Panc1 (cell line): ENCODE measurements around the gene IFNAR1. TPM values are rescaled to one million over a fixed set of nuclear protein-coding genes. Genes with fewer than 3 reads are reported as not detected.
A peak's percentile ranks its signal among the peaks of the same experiment; 100 is the strongest.
"Not testable (repeated sequence)": the region's sequence is repeated elsewhere in the genome, so short reads cannot be mapped to it uniquely, and the experiment has no call there.

Experiments used
- ATAC-seq: fragments of 200-7000 bp; cut with Tn5 transposase; 2 replicates; pipeline ENCODE4 v1.9.1; 2020; ENCODE audit warnings: mild to moderate bottlenecking, moderate library complexity
- BruUV-seq: library from RNA; stranded (reverse); fragments of 400-500 nt; replicated peaks from 2 replicates; lab custom pipeline; 2021; lab: Mats Ljungman, UMichigan
- CTCF ChIA-PET: fragments of 300-600 bp; sonication (Branson Sonifier 250); formaldehyde crosslinking; loops from one replicate; lab custom pipeline; 2022; ENCODE audit warnings: antibody characterized with exemption; lab: Charles Lee
- POLR2A ChIA-PET: fragments of 300-600 bp; sonication (Branson Sonifier 250); formaldehyde crosslinking; loops from one replicate; lab custom pipeline; 2022; ENCODE audit warnings: antibody characterized with exemption; lab: Charles Lee
- DNase-seq: peaks from one replicate; pipeline ENCODE4 v3.0.0-alpha.2; 2010; ENCODE audit warnings: low read depth, low spot score
- H3K27ac ChIP-seq: 2 replicates; pipeline ENCODE4 v1.5.1; 2011; ENCODE audit warnings: mild to moderate bottlenecking, low read length, inconsistent platforms
- H3K27me3 ChIP-seq: fragments of 200-500 bp; sonication (Bioruptor generic); 2 replicates; pipeline ENCODE4 v1.6.0; 2014; ENCODE audit warnings: low read length, inconsistent platforms; ENCODE audit not compliant: control insufficient read depth, insufficient read depth
- H3K36me3 ChIP-seq: fragments of 200-500 bp; sonication (Bioruptor generic); 2 replicates; pipeline ENCODE4 v1.5.1; 2014; ENCODE audit warnings: inconsistent platforms, mild to moderate bottlenecking, low read length, moderate library complexity; ENCODE audit not compliant: control insufficient read depth, insufficient read depth
- H3K4me1 ChIP-seq: 2 replicates; pipeline ENCODE4 v1.5.1; 2011; ENCODE audit warnings: inconsistent platforms, mild to moderate bottlenecking, low read length, moderate library complexity; ENCODE audit not compliant: control insufficient read depth, insufficient read depth
- H3K4me3 ChIP-seq, 2 experiments: 2 replicates each; pipeline ENCODE4 v1.5.1; 2011 to 2012; ENCODE audit warnings: low read depth in 2 of 2, low read length in 2 of 2, mild to moderate bottlenecking in 2 of 2, inconsistent platforms in 1 of 2, moderate library complexity in 1 of 2
- H3K9me3 ChIP-seq: fragments of 200-500 bp; sonication (Bioruptor generic); 2 replicates; pipeline ENCODE4 v1.5.1; 2014; ENCODE audit warnings: low read depth, mild to moderate bottlenecking, inconsistent platforms, low read length, moderate library complexity; ENCODE audit not compliant: control insufficient read depth, insufficient read depth
- POLR2AphosphoS5 ChIP-seq: IDR thresholded peaks from 2 replicates; pipeline ENCODE4 v1.6.1; 2012; ENCODE audit warnings: mild to moderate bottlenecking, low read depth, low read length, moderate library complexity
- SIN3A ChIP-seq: IDR thresholded peaks from 2 replicates; pipeline ENCODE4 v1.6.1; 2012; ENCODE audit warnings: low read depth, mild to moderate bottlenecking, low read length, moderate library complexity, borderline replicate concordance; ENCODE audit not compliant: insufficient read depth
- TCF7L2 ChIP-seq: IDR thresholded peaks from 2 replicates; pipeline ENCODE4 v1.6.1; 2011; ENCODE audit warnings: mild to moderate bottlenecking, low read depth, low read length, inconsistent platforms
- in situ Hi-C: cut with HindIII; loops from 2 replicates; pipeline ENCODE4 v1.10.0; 2016; ENCODE audit warnings: low sequenced_read_pairs, low pct_unique_long_range_greater_than_20kb
- intact Hi-C: fragments of 100-400 bp; cut with micrococcal nuclease; formaldehyde crosslinking; loops from one replicate; pipeline ENCODE4 v1.10.0; 2022; ENCODE audit not compliant: unreplicated experiment
- total RNA-seq: library from RNA; stranded (reverse); gene quantifications from one replicate; pipeline ENCODE4 v1.2.1, GENCODE V29; 2021; ENCODE audit not compliant: unreplicated experiment
- TF ChIP-seq, protein P1 (sequence below): fragments of 450-650 bp; IDR thresholded peaks from 2 replicates; pipeline ENCODE4 v1.5.1; 2017; ENCODE audit warnings: mild to moderate bottlenecking
- TF ChIP-seq, protein P2 (sequence below), 2 experiments: IDR thresholded peaks; 2 replicates each; pipeline ENCODE4 v1.6.1; 2011 to 2012; ENCODE audit warnings: low read depth in 2 of 2, control low read depth in 1 of 2, low read length in 1 of 2, mild to moderate bottlenecking in 1 of 2, moderate library complexity in 1 of 2; ENCODE audit not compliant: insufficient read depth in 1 of 2

IFNAR1 gene
- total RNA-seq, 1 experiment from 2014 or later, result 23.8 TPM

DNA sequence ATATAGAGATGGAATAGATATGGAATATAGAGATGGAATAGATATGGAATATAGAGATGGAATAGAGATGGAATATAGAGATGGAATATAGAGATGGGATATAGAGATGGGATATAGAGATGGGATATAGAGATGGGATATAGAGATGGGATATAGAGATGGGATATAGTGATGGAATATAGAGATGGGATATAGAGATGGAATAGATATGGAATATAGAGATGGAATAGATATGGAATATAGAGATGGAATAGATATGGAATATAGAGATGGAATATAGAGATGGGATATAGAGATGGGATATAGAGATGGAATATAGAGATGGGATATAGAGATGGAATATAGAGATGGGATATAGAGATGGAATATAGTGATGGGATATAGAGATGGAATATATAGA, 1.2 kb upstream of the IFNAR1 start:
- H3K4me3 ChIP-seq, result peak overlapping the region in 1 of 2 experiments; percentile 92; a peak in 2 of 4 replicates
- intact Hi-C loops, result not testable (repeated sequence)

DNA sequence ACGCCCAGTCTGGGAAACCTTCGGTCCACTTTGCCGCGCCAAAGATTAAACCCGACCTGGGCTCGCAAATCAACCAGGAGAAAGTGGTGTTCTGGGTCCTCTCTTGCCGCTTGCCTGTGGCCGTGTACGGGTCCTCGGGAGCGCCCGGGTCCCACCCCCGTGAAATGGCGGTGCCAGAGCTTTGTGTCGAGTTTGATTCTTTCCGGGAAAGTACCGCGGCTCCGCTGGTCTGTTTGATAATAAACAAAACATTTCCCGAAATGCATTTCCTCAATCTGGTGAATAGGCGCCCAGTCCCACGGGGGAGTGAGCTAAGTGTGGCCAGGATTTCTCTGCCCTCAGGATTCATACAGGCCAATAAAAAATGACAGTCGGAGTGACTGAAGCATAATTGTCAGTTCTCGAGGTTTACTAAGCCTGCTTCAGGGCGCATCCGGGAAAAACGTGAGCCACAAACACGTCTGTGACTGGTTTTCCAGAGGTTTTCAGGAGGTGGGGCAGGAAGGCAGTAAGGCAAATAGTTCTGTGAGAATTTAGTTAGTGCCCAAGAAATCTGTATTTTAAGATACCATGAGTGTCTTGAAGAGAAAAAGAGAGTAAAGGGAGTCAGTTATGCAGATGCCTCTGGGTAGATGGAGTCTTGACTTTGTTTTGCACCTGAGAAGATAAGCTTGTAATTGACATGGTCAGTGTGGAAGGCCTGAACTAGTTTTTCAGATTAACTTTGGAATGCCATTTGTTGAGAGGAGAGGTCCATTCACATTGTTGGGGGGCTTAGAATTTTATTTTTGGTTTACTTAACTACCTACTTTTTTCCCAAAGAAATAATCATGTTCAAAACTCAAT, 675 bp downstream of the IFNAR1 start:
- Histone ChIP-seq H3K27ac (peak overlapping the region; percentile 81), H3K36me3 (peaks cover 2% of the 10 kb centered on the region; the same call in 1 of the 2 replicates), H3K9me3 (no peaks in the 10 kb centered on the region), H3K4me3 (peak overlapping the region; percentile 88 to 92), H3K4me1 (peaks cover 8% of the 10 kb centered on the region; the same call in 1 of the 2 replicates), H3K27me3 (no peaks in the 10 kb centered on the region)
- no peak for TF ChIP-seq POLR2AphosphoS5
- no peak for TF ChIP-seq TCF7L2
- TF ChIP-seq, protein P1, sequence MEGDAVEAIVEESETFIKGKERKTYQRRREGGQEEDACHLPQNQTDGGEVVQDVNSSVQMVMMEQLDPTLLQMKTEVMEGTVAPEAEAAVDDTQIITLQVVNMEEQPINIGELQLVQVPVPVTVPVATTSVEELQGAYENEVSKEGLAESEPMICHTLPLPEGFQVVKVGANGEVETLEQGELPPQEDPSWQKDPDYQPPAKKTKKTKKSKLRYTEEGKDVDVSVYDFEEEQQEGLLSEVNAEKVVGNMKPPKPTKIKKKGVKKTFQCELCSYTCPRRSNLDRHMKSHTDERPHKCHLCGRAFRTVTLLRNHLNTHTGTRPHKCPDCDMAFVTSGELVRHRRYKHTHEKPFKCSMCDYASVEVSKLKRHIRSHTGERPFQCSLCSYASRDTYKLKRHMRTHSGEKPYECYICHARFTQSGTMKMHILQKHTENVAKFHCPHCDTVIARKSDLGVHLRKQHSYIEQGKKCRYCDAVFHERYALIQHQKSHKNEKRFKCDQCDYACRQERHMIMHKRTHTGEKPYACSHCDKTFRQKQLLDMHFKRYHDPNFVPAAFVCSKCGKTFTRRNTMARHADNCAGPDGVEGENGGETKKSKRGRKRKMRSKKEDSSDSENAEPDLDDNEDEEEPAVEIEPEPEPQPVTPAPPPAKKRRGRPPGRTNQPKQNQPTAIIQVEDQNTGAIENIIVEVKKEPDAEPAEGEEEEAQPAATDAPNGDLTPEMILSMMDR, result no peak
- TF ChIP-seq SIN3A, result no peak
- TF ChIP-seq, protein P2, sequence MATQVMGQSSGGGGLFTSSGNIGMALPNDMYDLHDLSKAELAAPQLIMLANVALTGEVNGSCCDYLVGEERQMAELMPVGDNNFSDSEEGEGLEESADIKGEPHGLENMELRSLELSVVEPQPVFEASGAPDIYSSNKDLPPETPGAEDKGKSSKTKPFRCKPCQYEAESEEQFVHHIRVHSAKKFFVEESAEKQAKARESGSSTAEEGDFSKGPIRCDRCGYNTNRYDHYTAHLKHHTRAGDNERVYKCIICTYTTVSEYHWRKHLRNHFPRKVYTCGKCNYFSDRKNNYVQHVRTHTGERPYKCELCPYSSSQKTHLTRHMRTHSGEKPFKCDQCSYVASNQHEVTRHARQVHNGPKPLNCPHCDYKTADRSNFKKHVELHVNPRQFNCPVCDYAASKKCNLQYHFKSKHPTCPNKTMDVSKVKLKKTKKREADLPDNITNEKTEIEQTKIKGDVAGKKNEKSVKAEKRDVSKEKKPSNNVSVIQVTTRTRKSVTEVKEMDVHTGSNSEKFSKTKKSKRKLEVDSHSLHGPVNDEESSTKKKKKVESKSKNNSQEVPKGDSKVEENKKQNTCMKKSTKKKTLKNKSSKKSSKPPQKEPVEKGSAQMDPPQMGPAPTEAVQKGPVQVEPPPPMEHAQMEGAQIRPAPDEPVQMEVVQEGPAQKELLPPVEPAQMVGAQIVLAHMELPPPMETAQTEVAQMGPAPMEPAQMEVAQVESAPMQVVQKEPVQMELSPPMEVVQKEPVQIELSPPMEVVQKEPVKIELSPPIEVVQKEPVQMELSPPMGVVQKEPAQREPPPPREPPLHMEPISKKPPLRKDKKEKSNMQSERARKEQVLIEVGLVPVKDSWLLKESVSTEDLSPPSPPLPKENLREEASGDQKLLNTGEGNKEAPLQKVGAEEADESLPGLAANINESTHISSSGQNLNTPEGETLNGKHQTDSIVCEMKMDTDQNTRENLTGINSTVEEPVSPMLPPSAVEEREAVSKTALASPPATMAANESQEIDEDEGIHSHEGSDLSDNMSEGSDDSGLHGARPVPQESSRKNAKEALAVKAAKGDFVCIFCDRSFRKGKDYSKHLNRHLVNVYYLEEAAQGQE (IDR thresholded peaks at IDR 0.05; ENCODE audit: insufficient read depth in 1 of 2, low read depth in 2 of 2, low read length in 1 of 2), result no peak
- in situ Hi-C loops, result no loop called here
- ChIA-PET CTCF (interaction anchor here (0.6 to 1.1 kb wide), 4 partner anchors 24 to 1042 kb away, joined by 3 to 4 read pairs (median 4); no protein-coding TSS in a partner anchor), POLR2A (interaction anchor here (0.6 to 1.0 kb wide), 2 partner anchors 26 to 28 kb away, joined by 5 to 7 read pairs; no protein-coding TSS in a partner anchor)
- ATAC-seq (peak; percentile 74), DNase-seq (no peak)
- BruUV-seq, result no TSS peak
- intact Hi-C loops, result no loop called here

More for the DNA sequence above, 1.2 kb upstream of the IFNAR1 start:
- H3K4me1 ChIP-seq, POLR2A ChIA-PET, H3K27ac ChIP-seq, DNase-seq, H3K9me3 ChIP-seq, ATAC-seq, in situ Hi-C loops, H3K36me3 ChIP-seq, CTCF ChIA-PET, H3K27me3 ChIP-seq, BruUV-seq: not testable (repeated sequence)

DNA sequence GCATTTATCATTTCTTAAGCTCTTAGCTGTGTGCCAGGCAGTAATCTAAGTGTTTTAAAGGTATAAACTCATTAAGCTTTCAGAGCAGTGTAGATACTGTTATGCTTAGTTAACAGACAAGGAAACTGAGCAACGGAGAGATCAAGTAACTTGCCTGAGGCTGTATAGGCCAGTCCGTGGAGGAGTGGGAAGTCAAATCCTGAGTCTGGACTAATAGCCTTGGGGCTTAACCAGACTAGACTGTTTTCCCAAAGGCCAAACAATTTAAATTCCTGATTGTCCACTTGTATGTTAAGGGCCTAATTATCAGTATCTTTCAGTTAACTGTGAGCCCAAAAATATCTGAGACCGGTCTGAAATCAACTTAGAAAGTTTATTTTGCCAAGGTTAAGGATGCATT, 2.6 kb downstream of the IFNAR1 start:
- TF ChIP-seq, protein P1, result no peak
- TF ChIP-seq POLR2AphosphoS5 (no peak), TCF7L2 (no peak), SIN3A (no peak)
- TF ChIP-seq, protein P2 (IDR thresholded peaks at IDR 0.05; ENCODE audit: insufficient read depth in 1 of 2, low read depth in 2 of 2, low read length in 1 of 2), result no peak
- ATAC-seq (no peak), DNase-seq (no peak)
- no peaks in the 10 kb centered on the region for H3K27me3 ChIP-seq
- BruUV-seq, result no TSS peak
- peaks cover 8% of the 10 kb centered on the region; the same call in 1 of the 2 replicates for H3K4me1 ChIP-seq
- intact Hi-C loops (no loop called here), in situ Hi-C loops (no loop called here)
- POLR2A ChIA-PET, result no interaction called here
- peaks cover 3% of the 10 kb centered on the region; the same call in 1 of the 2 replicates for H3K9me3 ChIP-seq
- CTCF ChIA-PET, result no interaction called here
- H3K27ac ChIP-seq, result no peak overlapping the region
- H3K36me3 ChIP-seq, result peaks cover 2% of the 10 kb centered on the region; the same call in 1 of the 2 replicates
- no peak overlapping the region for H3K4me3 ChIP-seq
